K562 (cell line): ENCODE data around the gene NCAPD2. TPM values are rescaled to one million over a fixed set of nuclear protein-coding genes. Genes with fewer than 3 reads are reported as not detected.
A peak's percentile ranks its signal among the peaks of the same experiment; 100 is the strongest.
"Not testable (repeated sequence)": the region's sequence is repeated elsewhere in the genome, so short reads cannot be mapped to it uniquely, and the experiment has no call there.

Experiments used
- HDAC1 ChIP-seq, 2 experiments: fragments of 450-650 bp; IDR thresholded peaks; 2 replicates each; pipeline ENCODE4 v1.6.1; 2016 to 2017; ENCODE audit warnings: inconsistent platforms in 1 of 2, mild to moderate bottlenecking in 1 of 2, moderate library complexity in 1 of 2
- polyA plus RNA-seq, 8 experiments: library from polyadenylated mRNA; depleted of rRNA in 4 of 8; stranded (reverse) in 5 of 8; unstranded in 3 of 8; fragments of >200 nt; fragmentation: Nextera tagmentation in 2 of 8; fragmentation: Illumina TruSeq in 1 of 8; extraction: Ambion mirVana in 2 of 8; extraction: Trizol in 1 of 8; gene quantifications; 2 replicates each; pipeline versions ENCODE4 v1.2.1 to v1.2.3, GENCODE V29; 2011 to 2014; ENCODE audit warnings: inconsistent platforms in 1 of 8, missing spikeins in 1 of 8
- total RNA-seq, 7 experiments: library from RNA; depleted of rRNA in 6 of 7; stranded (reverse); fragments of >200 nt in 6 of 7; fragmentation: Illumina TruSeq in 2 of 7; extraction: Trizol in 2 of 7; gene quantifications; 2 replicates each; pipeline versions ENCODE4 v1.2.1 to v1.2.3, GENCODE V29; 2011 to 2021; ENCODE audit warnings: low replicate concordance in 1 of 7
- TF ChIP-seq, protein P1 (sequence below), 2 experiments: fragments of 450-650 bp in 1 of 2; sonication (generic) in 1 of 2; formaldehyde crosslinking in 1 of 2; IDR thresholded peaks; 2 replicates each; pipeline versions ENCODE4 v1.7.1 to v1.9.0; 2016 to 2022; ENCODE audit warnings: inconsistent platforms in 1 of 2, mild to moderate bottlenecking in 1 of 2, missing genetic modification reagents in 1 of 2

Gene NCAPD2
- total and polyA plus RNA-seq, 9 of the 15 experiments (the other 6 are each of a cell fraction or from before 2014, with no cell fraction given), result 16.9 to 93.7 (median 68.3) TPM

DNA sequence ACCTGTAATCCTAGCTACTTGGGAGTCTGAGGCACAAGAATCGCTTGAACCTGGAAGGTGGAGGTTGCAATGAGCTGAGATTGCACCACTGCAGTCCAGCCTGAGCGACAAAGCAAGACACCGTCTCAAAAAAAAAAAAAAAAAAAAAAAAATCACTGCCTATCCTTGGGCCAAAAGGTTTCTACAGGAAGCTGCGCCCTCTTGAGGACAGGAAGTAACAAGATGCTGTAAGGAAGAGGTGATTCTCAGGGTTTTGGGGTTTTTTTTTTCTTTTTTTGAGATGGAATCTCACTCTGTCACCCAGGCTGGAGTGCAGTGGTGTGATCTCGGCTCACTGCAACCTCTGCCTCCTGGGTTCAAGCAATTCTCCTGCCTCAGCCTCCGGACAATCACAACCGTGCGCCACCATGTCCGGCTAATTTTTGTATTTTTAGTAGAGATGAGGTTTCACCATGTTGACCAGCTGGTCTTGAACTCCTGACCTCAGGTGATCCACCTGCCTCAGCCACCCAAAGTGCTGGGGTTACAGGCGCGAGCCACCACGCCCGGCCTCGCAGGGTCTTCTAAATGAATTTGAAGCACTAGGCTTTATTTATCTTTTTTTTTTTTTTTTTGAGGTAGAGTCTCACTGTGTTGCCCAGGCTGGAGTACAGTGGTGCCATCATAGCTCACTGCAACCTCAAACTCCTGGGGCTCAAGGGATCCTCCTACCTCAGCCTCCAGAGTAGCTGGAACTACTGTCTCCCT lies 64.3 kb downstream of the NCAPD2 start (continued):
- TF ChIP-seq, protein P1, sequence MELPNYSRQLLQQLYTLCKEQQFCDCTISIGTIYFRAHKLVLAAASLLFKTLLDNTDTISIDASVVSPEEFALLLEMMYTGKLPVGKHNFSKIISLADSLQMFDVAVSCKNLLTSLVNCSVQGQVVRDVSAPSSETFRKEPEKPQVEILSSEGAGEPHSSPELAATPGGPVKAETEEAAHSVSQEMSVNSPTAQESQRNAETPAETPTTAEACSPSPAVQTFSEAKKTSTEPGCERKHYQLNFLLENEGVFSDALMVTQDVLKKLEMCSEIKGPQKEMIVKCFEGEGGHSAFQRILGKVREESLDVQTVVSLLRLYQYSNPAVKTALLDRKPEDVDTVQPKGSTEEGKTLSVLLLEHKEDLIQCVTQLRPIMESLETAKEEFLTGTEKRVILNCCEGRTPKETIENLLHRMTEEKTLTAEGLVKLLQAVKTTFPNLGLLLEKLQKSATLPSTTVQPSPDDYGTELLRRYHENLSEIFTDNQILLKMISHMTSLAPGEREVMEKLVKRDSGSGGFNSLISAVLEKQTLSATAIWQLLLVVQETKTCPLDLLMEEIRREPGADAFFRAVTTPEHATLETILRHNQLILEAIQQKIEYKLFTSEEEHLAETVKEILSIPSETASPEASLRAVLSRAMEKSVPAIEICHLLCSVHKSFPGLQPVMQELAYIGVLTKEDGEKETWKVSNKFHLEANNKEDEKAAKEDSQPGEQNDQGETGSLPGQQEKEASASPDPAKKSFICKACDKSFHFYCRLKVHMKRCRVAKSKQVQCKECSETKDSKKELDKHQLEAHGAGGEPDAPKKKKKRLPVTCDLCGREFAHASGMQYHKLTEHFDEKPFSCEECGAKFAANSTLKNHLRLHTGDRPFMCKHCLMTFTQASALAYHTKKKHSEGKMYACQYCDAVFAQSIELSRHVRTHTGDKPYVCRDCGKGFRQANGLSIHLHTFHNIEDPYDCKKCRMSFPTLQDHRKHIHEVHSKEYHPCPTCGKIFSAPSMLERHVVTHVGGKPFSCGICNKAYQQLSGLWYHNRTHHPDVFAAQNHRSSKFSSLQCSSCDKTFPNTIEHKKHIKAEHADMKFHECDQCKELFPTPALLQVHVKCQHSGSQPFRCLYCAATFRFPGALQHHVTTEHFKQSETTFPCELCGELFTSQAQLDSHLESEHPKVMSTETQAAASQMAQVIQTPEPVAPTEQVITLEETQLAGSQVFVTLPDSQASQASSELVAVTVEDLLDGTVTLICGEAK (IDR thresholded peaks at IDR 0.05), result peak; percentile 63
- TF ChIP-seq, protein P1 (CRISPR knock-in tag; IDR thresholded peaks at IDR 0.05), result not testable (repeated sequence)
- peak in 1 of 2 experiments; percentile 50; a peak in 1 of 4 replicates for TF ChIP-seq HDAC1 (IDR thresholded peaks at IDR 0.05)
